ELF-1 (cell line): ENCODE data around the gene HAPLN3.
"Not testable (repeated sequence)": the region's sequence is repeated elsewhere in the genome, so short reads cannot be mapped to it uniquely, and the experiment has no call there.

ENCODE experiments used
- DNase-seq: peaks from one replicate; pipeline ENCODE4 v3.0.0-alpha.2; 2016; ENCODE audit warnings: low read depth, low spot score

Gene HAPLN3, protein sequence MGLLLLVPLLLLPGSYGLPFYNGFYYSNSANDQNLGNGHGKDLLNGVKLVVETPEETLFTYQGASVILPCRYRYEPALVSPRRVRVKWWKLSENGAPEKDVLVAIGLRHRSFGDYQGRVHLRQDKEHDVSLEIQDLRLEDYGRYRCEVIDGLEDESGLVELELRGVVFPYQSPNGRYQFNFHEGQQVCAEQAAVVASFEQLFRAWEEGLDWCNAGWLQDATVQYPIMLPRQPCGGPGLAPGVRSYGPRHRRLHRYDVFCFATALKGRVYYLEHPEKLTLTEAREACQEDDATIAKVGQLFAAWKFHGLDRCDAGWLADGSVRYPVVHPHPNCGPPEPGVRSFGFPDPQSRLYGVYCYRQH

DNA sequence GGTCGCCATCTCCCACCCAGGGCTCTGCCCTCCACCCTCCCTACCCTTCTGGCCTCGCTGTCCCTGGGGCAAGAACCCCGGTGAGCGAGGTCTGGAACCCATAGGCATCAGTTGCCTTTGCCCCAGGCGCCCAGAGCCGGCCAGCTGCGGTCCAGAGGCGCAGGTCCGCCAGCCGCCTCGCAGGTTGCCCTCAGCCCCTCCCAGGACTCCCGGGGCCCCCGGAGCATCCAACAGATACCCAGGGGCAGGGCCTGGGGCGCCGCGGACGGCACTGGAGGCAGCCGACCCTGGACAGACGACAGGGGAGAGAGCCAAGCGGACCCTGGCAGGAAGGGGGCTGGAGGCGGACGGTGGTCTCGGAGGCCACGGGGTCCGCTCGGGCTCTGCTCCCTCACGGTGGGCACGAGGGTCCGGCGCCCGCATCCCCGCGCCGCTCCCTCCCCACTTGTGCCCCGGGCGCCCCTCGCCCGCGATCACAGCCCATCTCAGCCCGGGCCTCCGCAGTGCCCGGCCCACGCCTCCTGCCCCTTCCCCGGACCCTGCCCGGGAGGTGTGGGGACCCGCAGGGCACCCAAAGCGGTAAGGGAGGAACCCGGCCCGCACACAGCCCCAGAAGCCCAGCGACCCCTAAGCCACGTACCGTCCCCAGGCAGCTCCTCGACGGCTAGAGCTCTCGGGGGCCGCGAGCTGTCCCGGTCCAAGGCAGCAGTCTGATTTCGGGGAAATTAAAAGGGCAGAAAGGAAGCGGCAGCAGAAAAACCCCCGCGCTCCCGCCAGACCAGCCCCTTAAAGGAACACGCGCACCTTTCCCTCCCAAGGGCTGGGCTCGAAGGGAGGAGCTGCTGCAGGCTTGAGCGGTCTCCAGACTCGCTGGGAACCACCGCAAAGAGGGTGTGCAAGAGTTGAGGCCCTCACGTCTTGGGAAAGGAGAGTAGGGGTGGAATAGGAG is at the start of gene HAPLN3:
Gene HAPLN3 (minus strand): TSS at position 726 of the 949 bp plus-strand sequence. CDS start 8,246 bp downstream, outside the sequence.
- peak; percentile 32 for DNase-seq

DNA sequence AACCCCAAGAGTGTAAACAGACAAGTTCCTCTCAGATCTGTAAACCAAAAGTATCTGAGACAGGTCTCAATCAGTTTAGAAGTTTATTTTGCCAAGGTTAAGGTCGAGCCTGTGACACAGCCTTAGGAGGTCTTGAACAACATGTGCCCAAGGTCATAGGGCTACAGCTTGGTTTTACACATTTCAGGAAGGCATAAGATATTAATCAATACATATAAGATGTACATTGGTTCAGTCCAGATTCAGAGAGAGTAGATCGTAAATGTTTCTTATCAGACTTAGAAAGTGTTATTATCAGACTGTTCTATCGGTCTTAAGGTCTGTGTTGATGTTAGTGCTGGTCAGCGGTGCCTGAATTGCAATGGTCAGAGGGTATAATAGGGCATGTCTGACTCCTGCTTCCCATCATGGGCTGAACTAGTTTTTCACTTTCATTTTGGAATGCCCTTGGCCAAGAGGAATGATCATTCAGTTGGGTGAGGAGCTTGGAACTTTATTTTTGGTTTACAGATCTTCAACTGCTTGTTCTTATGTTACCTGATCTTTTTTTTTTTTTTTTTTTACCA is 44.8 kb upstream of the HAPLN3 start:
- DNase-seq, result no peak

DNA sequence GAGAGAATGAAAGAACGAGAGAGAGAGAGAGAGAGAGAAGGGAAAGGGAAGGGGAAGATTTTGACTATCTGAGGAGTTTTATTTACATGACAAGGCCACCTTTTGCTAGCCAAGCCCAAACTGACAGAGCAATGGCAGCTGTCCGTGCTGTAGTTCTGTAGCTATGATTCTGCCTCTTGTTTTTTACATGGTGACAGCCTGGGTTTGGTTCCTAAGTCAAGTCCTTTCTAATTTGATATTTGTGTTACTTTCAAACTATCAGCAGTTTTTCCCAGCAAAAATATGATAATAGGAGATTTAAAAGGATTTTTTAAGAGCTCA is 44.1 kb upstream of the HAPLN3 start:
- DNase-seq, result no peak

DNA sequence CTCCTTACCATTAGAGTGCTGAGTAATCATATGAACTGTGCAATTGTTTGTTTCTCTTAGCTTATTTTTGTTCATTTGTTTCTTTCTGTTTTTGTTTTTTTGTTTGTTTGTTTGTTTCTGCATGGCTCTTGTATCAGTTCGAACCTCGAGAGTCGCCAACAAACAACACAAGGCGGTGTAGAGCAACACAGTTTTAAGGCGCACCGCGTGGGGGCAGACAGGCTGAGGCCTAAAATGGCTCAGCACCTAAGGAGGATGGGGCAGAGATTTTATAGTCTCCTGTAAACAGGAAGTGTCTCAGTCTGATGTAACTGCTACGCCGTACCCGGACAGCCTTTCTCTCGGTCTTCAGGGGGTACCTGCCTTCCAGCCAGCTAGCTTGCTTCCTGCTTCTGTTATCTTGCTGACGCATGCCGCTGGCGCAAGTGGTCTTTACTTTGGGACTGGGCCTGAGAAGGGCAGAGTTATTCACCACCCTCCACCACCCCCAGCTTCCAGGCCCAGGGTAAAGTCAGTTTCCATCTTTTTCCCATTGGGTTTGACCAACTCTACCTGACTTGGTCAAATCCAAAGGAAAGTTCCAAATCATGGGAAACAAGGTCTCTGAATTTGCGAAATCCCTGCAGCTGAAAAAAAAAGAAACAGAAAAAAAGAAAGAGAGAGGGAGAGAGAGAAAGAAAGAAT is 43.6 kb upstream of the HAPLN3 start:
- peak; percentile 17 for DNase-seq

DNA sequence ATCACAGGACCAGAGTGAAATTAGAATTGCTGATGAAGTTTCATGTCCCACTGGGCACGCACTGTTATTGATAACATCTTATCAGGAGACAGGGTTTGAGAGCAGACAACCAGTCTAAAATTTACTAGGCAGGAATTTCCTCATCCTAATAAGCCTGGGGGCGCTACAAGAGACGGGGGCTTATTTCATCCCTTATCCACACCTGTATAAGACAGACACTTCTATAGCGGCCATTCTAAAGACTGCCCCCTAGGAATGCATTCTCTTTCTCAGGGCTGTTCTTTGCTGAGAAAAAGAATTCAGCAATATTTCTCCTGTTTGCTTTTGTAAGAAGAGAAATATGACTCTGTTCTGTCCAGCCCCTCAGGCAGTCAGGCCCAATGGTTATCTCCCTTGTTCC is 39.1 kb upstream of the HAPLN3 start:
- not testable (repeated sequence) for DNase-seq

DNA sequence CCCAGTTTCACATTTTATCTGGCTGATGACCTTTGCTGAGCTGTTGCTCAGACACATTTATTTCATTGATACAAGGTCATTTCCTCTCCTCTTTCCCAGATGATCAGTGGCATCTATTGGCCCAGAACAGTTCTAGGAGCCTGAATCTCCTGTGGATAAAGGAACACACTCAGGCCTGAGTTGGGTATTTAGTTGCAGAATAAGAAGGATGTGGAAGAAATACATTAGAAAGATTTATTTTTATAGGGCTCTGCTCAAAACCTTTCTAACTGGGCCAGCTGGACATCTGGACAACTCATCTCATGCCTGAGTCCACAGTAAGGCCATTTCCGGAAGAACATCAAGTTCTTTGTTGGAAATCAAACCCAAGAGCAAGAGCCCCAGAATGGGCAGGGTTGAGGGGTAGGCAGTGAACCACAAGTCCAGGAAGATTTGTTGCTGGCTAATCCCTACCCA is 37.6 kb upstream of the HAPLN3 start:
- DNase-seq, result no peak

DNA sequence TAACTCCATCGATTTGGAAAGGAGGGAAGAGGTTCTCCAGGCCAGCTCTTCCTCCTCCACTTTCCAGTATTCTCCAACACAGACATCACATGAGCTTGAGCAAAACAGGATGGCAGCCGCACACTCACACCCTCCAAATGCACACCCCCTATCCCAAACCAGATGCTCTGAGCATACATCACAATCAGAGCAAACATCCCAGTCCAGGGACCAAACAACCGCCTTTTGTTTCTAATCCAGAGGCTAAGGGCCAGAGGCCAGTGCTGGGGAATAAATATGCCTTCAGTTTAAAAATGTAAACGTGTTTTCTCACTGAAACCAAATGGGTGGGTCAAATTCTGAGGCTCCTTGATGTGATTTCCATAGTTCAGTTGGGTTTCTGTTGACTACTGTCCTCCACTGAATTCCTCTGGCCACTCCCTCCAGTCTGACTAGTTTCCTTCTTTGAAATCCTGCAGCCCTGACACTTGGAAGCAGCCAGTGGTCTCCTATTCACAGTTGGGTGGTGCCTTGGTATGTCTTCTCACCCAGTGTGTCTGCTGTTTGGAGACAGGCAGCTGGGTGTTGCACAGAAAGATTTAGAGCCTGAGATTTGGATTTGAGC is 37.0 kb upstream of the HAPLN3 start:
- DNase-seq, result no peak

DNA sequence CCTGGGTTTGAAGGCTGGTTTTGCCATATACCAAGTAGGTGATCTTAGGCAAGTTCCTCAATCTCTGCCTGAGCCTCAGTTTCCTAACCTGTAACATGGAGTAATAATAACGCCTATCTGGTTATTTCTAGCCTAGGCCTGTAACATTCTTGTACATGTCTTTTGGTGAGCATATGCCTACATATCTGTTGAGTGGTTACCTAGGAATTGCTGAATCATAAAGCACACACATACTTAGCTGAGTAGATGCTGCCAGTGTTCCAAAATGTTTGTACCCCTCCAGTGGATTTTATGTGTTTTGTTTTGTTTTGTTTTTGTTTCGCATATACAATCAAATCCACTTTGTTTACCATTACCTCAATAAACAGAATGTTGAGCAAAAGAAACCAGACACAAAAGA is 35.2 kb upstream of the HAPLN3 start:
- no peak for DNase-seq

DNA sequence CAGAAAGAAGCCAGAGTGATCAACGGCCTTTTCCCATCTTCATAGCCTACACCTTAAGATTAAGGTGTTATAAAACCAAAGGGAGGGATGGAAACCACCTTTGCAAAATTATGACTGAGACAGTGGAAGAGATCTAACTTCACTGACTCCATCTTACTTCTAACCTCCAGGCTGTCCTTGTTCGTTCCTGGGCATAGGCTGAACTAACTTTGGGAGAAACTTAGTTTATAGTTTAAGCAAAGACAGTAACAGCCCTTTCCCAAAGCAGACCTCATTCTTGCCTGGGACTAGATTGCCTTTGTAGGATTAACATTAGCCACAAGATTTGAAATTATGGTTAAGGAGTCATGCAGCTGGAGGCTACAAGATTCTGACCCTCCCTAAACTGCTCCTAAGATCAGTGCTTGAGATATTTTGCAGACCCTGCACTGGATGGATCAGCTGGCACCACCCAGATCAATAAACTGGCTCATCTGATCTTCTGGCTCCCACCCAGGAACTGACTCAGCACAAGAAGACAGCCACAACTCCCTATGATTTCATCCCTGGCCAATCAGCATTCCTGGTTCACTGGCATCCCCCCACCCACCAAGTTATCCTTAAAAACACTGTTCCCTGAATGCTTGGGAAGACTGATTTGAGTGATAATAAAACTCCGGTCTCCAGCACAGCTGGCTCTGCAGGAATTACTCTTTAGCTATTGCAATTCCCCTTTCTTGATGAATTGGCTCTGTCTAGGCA is 34.2 kb upstream of the HAPLN3 start:
- not testable (repeated sequence) for DNase-seq

DNA sequence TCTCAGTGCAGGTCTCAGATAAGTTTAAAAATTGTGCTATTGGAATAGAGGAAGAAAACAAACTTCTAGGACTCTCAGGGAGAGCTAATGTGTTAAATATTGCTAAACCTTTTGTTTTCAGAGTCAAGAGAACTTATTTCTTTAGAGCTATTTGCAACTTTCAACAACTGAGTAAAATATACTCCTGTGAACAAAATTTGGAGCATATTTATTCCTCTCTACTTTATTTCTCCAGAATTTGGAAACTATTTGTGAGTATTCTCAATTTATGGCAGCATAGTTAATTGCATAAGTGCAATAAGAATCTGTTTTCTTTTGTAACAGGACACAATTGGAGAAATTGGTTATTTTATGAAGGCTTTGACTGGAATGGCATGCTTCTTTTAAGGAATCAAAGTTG is 32.8 kb upstream of the HAPLN3 start:
- DNase-seq, result not testable (repeated sequence)

DNA sequence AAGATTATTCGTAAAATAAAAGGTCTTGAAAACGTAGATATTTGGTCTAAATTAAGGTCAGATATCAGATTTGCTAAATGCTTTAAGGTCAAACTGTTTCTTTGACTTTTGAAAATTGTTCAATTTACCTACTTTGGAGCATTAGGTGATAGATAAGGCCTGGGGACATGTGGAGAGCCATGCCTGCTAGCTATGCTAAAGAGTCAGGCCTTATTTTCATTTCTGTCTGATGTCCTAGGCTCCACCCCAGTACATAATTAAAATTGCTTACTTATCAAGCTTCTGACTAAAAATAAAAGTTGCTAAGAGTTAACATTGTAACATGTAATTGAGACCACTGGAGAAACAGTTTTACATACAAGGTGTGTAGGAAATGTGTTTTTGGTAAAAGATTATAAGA is 30.3 kb upstream of the HAPLN3 start:
- not testable (repeated sequence) for DNase-seq

DNA sequence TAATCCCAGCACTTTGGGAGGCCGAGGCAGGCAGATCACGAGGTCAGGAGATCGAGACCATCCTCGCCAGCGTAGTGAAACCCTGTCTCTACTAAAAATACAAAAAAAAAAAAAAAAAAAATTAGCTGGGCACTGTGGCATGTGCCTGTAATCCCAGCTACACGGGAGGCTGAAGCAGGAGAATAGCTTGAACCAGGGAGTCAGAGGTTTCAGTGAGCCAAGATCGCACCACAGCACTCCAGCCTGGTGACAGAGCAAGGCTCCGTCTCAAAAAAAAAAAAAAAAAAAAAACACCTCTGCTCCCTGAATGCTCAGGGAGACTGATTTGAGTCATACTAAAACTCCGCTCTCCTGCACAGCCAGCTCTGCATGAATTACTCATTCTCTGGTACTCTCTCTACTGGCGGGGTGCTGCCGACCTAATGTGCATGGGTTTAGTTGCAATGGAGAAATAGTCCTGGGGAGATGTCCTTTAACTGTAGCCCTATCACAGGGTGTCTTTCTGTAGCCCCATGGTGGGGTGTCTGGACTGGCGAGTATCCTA is 25.6 kb upstream of the HAPLN3 start:
- DNase-seq, result not testable (repeated sequence)

DNA sequence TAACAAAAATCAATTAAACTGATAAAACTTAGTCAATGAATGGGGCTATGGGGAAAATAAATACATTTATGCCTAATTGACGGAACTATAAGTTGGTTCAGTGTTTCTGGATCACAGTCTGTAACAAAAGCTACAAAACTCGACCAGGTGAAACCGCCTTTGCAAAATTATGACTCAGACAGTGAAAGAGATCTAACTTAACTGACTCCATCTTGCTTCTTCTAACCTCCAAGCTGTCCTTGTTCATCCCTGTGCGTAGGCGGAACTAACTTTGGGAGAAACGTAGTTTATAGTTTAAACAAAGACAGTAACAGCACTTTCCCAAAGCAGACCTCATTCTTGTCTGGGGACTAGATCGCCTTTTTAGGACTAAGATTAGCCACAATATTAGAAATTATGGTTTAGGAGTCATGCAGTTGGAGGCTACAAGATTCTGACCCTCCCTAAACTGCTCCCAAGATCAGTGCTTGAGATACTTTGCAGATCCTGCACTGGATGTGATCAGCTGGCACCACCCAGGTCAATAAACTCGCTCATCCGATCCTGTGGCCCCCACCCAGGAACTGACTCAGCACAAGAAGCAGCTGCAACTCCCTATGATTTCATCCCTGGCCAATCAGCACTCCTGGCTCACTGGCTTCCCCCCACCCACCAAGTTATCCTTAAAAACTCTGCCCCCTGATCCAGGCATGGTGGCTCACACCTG is 25.0 kb upstream of the HAPLN3 start:
- DNase-seq, result no peak

DNA sequence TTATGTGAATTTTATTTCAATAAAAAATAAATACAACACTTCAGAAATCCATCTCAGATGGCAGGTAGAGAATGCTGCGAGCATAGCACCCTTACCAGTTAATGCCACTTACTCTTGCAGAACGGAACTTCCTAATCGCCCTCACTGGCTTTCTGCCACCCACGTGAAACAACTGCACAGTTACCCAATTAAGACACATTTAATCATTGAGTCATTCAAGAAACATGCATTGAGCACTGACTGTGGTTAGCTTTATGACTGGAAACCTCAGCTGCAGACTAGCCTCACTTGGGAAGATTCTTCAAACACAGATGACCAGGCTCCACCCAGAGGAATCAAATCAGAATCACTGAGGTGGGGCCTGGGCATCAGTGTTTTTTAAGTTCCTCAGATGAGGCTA is 23.4 kb upstream of the HAPLN3 start:
- DNase-seq, result no peak

DNA sequence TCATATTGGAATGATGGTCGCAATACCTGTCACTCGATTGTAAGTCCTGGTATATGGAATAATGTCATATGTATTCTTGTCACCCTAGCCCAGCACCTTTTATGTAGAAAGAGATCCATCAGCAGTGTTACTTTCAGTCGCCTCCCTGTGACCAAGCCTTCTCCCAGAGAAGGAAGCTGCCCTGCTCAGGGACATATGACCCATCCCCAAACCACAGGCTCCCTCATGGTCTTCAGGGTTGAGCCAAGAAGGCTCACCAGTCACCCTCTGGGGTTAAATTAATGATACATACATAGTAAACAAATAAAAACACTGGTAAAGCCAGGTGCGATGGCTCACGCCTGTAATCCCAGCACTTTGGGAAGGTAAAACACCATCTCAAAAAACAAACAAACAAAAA is 22.4 kb upstream of the HAPLN3 start:
- DNase-seq, result no peak

DNA sequence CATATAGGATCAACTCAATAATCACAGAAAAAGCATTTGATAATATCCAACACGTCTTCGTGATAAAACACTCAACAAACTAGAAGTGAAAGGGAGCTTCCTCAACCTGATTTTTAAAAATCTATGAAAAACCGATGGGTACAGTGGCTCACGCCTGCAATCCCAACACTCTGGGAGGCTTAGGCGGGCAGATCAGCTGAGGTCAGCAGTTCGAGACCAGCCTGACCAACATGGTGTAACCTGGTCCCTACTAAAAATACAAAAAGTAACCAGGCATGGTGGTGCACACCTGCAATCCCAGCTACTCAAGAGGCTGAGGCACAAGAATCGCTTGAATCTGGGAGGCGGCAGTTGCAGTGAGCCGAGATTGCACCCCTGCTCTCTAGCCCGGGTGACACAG is 20.0 kb upstream of the HAPLN3 start:
- DNase-seq, result no peak

DNA sequence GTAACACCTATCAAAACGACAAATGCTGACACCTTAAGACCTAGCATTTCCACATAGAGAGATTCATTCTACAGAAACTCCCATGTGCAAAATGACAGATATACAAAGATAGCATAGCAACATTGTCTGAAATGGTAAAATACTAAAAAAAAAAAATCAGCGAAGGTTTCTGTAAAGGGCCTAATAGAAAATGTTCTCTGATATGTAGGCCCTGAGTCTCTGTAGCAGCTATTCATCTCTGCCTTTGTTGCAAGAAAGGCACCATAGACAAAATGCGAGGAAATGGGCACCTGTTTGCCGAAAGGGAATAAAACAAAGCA is 18.5 kb upstream of the HAPLN3 start:
- no peak for DNase-seq

DNA sequence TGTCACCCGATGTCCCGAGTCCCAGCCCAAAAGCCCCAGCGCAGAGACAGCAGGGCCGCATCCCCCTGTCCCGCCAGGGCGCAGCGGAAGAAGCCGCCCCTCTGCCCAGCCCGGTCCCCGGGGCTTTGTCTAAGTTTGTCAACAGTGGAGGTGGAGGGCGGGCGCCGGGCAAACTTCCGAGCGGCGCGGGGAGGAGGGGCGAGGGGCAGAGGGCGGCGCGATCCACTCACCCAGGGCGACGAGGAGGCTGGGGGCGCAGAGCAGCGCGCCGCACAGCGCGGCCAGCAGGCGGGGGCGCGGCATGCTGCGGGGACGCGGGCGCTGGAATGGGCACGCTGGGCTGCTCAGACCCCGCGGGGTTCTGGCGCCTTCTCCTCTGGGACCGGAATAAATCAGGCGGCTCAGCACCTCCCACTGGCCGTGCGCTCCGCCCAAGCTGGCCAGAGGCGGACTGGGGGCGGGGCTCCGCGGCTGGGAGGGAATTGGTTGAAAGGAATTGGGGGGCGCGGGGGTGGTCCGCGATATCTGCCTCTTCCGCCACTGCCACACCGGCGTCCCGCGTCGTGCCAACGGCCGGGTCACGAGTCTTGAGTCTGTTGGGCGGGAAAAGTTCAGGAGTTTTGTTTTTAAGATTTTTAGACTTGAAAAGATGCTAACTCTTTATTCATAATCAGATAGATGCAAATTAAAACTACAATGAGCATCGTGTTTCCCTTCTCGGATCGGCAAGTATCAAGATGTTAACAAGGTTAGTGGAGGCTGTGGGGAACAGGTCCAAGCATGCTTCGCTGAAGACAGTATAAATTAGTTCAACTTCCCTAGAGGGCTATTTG is 17.9 kb upstream of the HAPLN3 start, which contains the start of gene MFGE8:
Gene MFGE8 (minus strand): TSS at position 363 of the 833 bp plus-strand sequence. CDS start 60 bp downstream, at position 303.
- DNase-seq, result peak; percentile 88

DNA sequence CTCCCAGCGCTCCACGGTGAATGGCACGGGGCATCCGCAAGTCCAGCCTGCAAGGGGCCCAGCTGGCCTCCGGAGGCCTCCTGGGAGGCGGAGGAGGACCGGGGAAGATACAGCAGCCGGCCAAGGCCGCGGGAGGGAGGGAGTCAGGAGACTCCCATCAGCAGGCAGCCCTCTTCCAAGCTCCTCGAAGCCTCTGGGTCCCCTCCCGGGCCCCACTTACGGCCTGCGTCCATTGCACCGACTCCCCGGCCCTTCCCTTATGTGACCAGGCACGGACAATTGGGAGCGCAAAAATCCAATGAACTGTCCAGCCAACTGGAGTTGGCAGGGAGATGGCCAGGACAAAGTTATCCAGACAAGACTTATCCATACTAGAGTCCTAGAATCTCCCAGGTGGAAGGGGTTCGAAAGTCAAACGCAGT is 17.2 kb upstream of the HAPLN3 start:
- DNase-seq, result peak; percentile 47
